Left lung (tissue), 10 donors: ENCODE measurements around the gene IZUMO4. TPM values are rescaled to one million over a fixed set of nuclear protein-coding genes. Genes with fewer than 3 reads are reported as not detected.

Source experiments
- ATAC-seq: fragments of 200-7000 bp; cut with Tn5 transposase; one replicate; pipeline ENCODE4 v1.9.1; 2020; ENCODE audit warnings: moderate library complexity
- DNase-seq, 4 donors: peaks; one replicate each; pipeline ENCODE4 v3.0.0-alpha.2; 2013 to 2020
- H3K27ac ChIP-seq, 2 donors: fragments of 200-600 bp; sonication (generic) in 1 of 2; one replicate each; pipeline versions ENCODE4 v1.5.0 to v1.8.0; 2020 to 2021
- H3K27me3 ChIP-seq, 2 donors: fragments of 200-600 bp; sonication (generic) in 1 of 2; one replicate each; pipeline versions ENCODE4 v1.5.0 to v1.8.0; 2020 to 2021
- H3K36me3 ChIP-seq, 2 donors: fragments of 200-600 bp; sonication (generic) in 1 of 2; one replicate each; pipeline versions ENCODE4 v1.5.0 to v1.8.0; 2020 to 2021
- H3K4me1 ChIP-seq, 2 donors: fragments of 200-600 bp; one replicate each; pipeline ENCODE4 v1.8.0; 2021
- H3K4me3 ChIP-seq, 2 donors: fragments of 200-600 bp; sonication (generic) in 1 of 2; one replicate each; pipeline versions ENCODE4 v1.5.0 to v1.8.0; 2020 to 2021; ENCODE audit warnings: mild to moderate bottlenecking in 1 of 2
- H3K9me3 ChIP-seq, 2 donors: fragments of 200-600 bp; sonication (generic) in 1 of 2; one replicate each; pipeline versions ENCODE4 v1.5.0 to v1.8.0; 2020 to 2021
- CTCF ChIP-seq, 2 donors: fragments of 200-600 bp; sonication (generic) in 1 of 2; IDR thresholded peaks; one replicate each; pipeline versions ENCODE4 v1.5.0 to v1.8.0; 2021; ENCODE audit warnings: antibody characterized with exemption in 2 of 2
- intact Hi-C, 2 donors: fragments of 100-400 bp; cut with DNase I; formaldehyde crosslinking; loops; one replicate each; pipeline versions ENCODE4 v1.11.2 to v1.14.2; 2022
- polyA plus RNA-seq, 6 donors: library from polyadenylated mRNA; unstranded; fragments of 120-200 nt; gene quantifications; one replicate each; pipeline ENCODE4 v1.2.1, GENCODE V29; 2013; ENCODE audit not compliant: insufficient read length in 6 of 6
- total RNA-seq, 2 donors: library from RNA; stranded (reverse); fragmentation: NEBNext Ultra II Directional; extraction: Animal tissue kit (Norgen Biotek cat#: 25700); gene quantifications; one replicate each; pipeline ENCODE4 v1.2.1, GENCODE V29; 2021
- donor health status: DM: no; HTN: yes; CAD: no.
- donor health status: DM: no; HTN: no; CAD: no.

IZUMO4 gene
- total and polyA plus RNA-seq, 8 donors: 2.6 to 8.5 (median 5.9) TPM

- Histone ChIP-seq H3K27me3 (no peaks in the 10 kb centered on the region), H3K4me3 (peak overlapping the region; percentile 92 to 99), H3K9me3 (no peaks in the 10 kb centered on the region), H3K4me1 (peaks cover 53 to 74% of the 10 kb centered on the region in 2 donors), H3K27ac (peak overlapping the region; percentile 95 to 97), H3K36me3 (peaks cover 0 to 51% of the 10 kb centered on the region in 2 donors)
- DNase-seq: peak in 1 of 4 donors; percentile 79
- intact Hi-C loops: no loop called here
- TF ChIP-seq CTCF (IDR thresholded peaks at IDR 0.05): no peak
- ATAC-seq: peak; percentile 10
These were observed 47.6 kb upstream of the IZUMO4 start for GRCh38 chr19:2048959-2049740.

- Histone ChIP-seq H3K4me3 (peak overlapping the region; percentile 92 to 99), H3K27ac (peak overlapping the region; percentile 95 to 97), H3K27me3 (no peaks in the 10 kb centered on the region), H3K36me3 (peaks cover 0 to 44% of the 10 kb centered on the region in 2 donors), H3K9me3 (no peaks in the 10 kb centered on the region), H3K4me1 (peaks cover 53 to 71% of the 10 kb centered on the region in 2 donors)
- ATAC-seq: peak; percentile 79
- TF ChIP-seq CTCF (IDR thresholded peaks at IDR 0.05): no peak
- DNase-seq: peak in 3 of 4 donors; percentile 81 to 94 (median 92)
- intact Hi-C loops: no loop called here
These were observed 46.9 kb upstream of the IZUMO4 start for GRCh38 chr19:2049741-2050348.

- ATAC-seq: peak; percentile 5
- peak overlapping the region; percentile 92 to 99 for H3K4me3 ChIP-seq
- H3K36me3 ChIP-seq: peaks cover 0 to 38% of the 10 kb centered on the region in 2 donors
- peak overlapping the region; percentile 95 to 97 for H3K27ac ChIP-seq
- H3K9me3 ChIP-seq: no peaks in the 10 kb centered on the region
- no peaks in the 10 kb centered on the region for H3K27me3 ChIP-seq
- no peak for TF ChIP-seq CTCF (IDR thresholded peaks at IDR 0.05)
- intact Hi-C loops: no loop called here
- peaks cover 53 to 69% of the 10 kb centered on the region in 2 donors for H3K4me1 ChIP-seq
- DNase-seq: peak in 1 of 4 donors; percentile 85
These were observed 46.2 kb upstream of the IZUMO4 start for GRCh38 chr19:2050349-2050990.

- no peaks in the 10 kb centered on the region for H3K27me3 ChIP-seq
- H3K36me3 ChIP-seq: peaks cover 0 to 31% of the 10 kb centered on the region in 2 donors
- DNase-seq (peak; percentile 88 to 98 (median 94)), ATAC-seq (peak; percentile 74)
- intact Hi-C loops: no loop called here
- peak; percentile 29 to 59 for TF ChIP-seq CTCF (IDR thresholded peaks at IDR 0.05)
- peak within 1 kb of the TSS; percentile 95 to 97 for H3K27ac ChIP-seq
- peaks cover 53 to 69% of the 10 kb centered on the region in 2 donors for H3K4me1 ChIP-seq
- no peaks in the 10 kb centered on the region for H3K9me3 ChIP-seq
- H3K4me3 ChIP-seq: peak within 1 kb of the TSS; percentile 92 to 99
These were observed 45.5 kb upstream of the IZUMO4 start, which contains the start of gene MKNK2 for GRCh38 chr19:2050991-2051772. Gene MKNK2 (minus strand): TSS chr19:2051244. CDS start chr19:2050851, 393 bp downstream.
